ENCODE results near the gene PLA2G4C. TPM values are rescaled to one million over a fixed set of nuclear protein-coding genes. Genes with fewer than 3 reads are reported as not detected.

The PLA2G4C gene
- total and polyA plus RNA-seq, 2 of the 8 experiments (the other 6 are each of a cell fraction or from before 2014, with no cell fraction given): 14.9 to 20.5 TPM

DNA sequence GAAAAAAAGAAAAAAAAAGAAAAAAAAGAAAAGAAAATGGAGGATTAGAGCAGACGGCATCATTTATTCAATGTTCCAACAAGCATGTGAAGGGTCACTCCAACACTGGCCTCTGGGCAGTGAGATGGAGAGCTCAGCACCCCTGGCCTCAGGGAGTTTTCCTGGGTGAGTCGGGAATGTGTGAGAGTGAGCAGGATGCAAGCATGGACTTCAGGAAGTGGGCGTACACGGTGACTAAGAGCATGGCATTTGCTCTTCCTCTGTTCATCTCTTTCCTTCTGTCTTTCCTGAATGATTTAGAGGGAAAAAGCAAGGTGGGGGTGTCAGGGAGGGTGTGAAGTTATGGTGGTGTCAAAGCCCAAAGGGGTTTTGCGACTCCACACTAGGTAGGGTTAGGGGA is 66.1 kb downstream of the PLA2G4C start (continued):
- TF ChIP-seq, protein P1, sequence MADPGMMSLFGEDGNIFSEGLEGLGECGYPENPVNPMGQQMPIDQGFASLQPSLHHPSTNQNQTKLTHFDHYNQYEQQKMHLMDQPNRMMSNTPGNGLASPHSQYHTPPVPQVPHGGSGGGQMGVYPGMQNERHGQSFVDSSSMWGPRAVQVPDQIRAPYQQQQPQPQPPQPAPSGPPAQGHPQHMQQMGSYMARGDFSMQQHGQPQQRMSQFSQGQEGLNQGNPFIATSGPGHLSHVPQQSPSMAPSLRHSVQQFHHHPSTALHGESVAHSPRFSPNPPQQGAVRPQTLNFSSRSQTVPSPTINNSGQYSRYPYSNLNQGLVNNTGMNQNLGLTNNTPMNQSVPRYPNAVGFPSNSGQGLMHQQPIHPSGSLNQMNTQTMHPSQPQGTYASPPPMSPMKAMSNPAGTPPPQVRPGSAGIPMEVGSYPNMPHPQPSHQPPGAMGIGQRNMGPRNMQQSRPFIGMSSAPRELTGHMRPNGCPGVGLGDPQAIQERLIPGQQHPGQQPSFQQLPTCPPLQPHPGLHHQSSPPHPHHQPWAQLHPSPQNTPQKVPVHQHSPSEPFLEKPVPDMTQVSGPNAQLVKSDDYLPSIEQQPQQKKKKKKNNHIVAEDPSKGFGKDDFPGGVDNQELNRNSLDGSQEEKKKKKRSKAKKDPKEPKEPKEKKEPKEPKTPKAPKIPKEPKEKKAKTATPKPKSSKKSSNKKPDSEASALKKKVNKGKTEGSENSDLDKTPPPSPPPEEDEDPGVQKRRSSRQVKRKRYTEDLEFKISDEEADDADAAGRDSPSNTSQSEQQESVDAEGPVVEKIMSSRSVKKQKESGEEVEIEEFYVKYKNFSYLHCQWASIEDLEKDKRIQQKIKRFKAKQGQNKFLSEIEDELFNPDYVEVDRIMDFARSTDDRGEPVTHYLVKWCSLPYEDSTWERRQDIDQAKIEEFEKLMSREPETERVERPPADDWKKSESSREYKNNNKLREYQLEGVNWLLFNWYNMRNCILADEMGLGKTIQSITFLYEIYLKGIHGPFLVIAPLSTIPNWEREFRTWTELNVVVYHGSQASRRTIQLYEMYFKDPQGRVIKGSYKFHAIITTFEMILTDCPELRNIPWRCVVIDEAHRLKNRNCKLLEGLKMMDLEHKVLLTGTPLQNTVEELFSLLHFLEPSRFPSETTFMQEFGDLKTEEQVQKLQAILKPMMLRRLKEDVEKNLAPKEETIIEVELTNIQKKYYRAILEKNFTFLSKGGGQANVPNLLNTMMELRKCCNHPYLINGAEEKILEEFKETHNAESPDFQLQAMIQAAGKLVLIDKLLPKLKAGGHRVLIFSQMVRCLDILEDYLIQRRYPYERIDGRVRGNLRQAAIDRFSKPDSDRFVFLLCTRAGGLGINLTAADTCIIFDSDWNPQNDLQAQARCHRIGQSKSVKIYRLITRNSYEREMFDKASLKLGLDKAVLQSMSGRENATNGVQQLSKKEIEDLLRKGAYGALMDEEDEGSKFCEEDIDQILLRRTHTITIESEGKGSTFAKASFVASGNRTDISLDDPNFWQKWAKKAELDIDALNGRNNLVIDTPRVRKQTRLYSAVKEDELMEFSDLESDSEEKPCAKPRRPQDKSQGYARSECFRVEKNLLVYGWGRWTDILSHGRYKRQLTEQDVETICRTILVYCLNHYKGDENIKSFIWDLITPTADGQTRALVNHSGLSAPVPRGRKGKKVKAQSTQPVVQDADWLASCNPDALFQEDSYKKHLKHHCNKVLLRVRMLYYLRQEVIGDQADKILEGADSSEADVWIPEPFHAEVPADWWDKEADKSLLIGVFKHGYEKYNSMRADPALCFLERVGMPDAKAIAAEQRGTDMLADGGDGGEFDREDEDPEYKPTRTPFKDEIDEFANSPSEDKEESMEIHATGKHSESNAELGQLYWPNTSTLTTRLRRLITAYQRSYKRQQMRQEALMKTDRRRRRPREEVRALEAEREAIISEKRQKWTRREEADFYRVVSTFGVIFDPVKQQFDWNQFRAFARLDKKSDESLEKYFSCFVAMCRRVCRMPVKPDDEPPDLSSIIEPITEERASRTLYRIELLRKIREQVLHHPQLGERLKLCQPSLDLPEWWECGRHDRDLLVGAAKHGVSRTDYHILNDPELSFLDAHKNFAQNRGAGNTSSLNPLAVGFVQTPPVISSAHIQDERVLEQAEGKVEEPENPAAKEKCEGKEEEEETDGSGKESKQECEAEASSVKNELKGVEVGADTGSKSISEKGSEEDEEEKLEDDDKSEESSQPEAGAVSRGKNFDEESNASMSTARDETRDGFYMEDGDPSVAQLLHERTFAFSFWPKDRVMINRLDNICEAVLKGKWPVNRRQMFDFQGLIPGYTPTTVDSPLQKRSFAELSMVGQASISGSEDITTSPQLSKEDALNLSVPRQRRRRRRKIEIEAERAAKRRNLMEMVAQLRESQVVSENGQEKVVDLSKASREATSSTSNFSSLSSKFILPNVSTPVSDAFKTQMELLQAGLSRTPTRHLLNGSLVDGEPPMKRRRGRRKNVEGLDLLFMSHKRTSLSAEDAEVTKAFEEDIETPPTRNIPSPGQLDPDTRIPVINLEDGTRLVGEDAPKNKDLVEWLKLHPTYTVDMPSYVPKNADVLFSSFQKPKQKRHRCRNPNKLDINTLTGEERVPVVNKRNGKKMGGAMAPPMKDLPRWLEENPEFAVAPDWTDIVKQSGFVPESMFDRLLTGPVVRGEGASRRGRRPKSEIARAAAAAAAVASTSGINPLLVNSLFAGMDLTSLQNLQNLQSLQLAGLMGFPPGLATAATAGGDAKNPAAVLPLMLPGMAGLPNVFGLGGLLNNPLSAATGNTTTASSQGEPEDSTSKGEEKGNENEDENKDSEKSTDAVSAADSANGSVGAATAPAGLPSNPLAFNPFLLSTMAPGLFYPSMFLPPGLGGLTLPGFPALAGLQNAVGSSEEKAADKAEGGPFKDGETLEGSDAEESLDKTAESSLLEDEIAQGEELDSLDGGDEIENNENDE (IDR thresholded peaks at IDR 0.05; ENCODE audit: insufficient replicate concordance, low read length): no peak
- TF ChIP-seq SIN3A (conservative IDR thresholded peaks at IDR 0.05 in 1 of 2, IDR thresholded peaks at IDR 0.05 in 1 of 2; ENCODE audit: low read depth in 1 of 2, low read length in 2 of 2) (no peak), SIX5 (IDR thresholded peaks at IDR 0.05; ENCODE audit: low read depth, low read length) (no peak), POU5F1 (IDR thresholded peaks at IDR 0.05; ENCODE audit: low read depth, low read length) (no peak), MAFK (IDR thresholded peaks at IDR 0.05; ENCODE audit: low read depth, low read length) (no peak), JUN (IDR thresholded peaks at IDR 0.05; ENCODE audit: low read depth, low read length) (no peak), TAF7 (optimal IDR thresholded peaks at IDR 0.05; ENCODE audit: borderline replicate concordance, low read depth, low read length) (no peak), JUND (IDR thresholded peaks at IDR 0.05; ENCODE audit: low read length) (no peak)
